H1 (cell line): ENCODE data around the gene SKIDA1. TPM values are rescaled to one million over a fixed set of nuclear protein-coding genes. Genes with fewer than 3 reads are reported as not detected.

ENCODE experiments used
- CTCF ChIA-PET: fragments of 300-600 bp; sonication (Branson Sonifier 250); formaldehyde crosslinking; loops from one replicate; lab custom pipeline; 2021; ENCODE audit not compliant: partially characterized antibody; lab: Charles Lee
- POLR2A ChIA-PET: fragments of 300-600 bp; sonication (Branson Sonifier 250); formaldehyde crosslinking; loops from one replicate; lab custom pipeline; 2021; ENCODE audit warnings: inconsistent platforms; ENCODE audit not compliant: partially characterized antibody; lab: Charles Lee
- DNase-seq, 2 experiments: peaks; one replicate each; pipeline versions ENCODE4 v3.0.0 to v3.0.0-alpha.2; 2010 to 2022; ENCODE audit warnings: low spot score in 2 of 2, low read depth in 1 of 2, mixed read lengths in 1 of 2
- FAIRE-seq: peaks from 2 replicates; lab custom pipeline; 2011; peaks lifted over from hg19 to GRCh38; lab: Jason Lieb, UNC
- H2AFZ ChIP-seq: 2 replicates; pipeline ENCODE4 v1.8.1; 2012; ENCODE audit warnings: low read length, inconsistent platforms
- H2AK5ac ChIP-seq: 2 replicates; pipeline ENCODE4 v1.6.1; 2013; ENCODE audit warnings: low read depth, low read length
- H2BK120ac ChIP-seq: replicated peaks from 2 replicates; pipeline ENCODE3; 2013; ENCODE audit warnings: low read depth, low read length, inconsistent platforms
- H2BK12ac ChIP-seq: 2 replicates; pipeline ENCODE4 v1.6.1; 2013; ENCODE audit warnings: low read depth, low read length
- H2BK15ac ChIP-seq: 2 replicates; pipeline ENCODE4 v1.6.1; 2013; ENCODE audit warnings: low read length
- H2BK20ac ChIP-seq: 2 replicates; pipeline ENCODE4 v1.6.1; 2013; ENCODE audit warnings: low read length
- H2BK5ac ChIP-seq: 2 replicates; pipeline ENCODE4 v1.6.1; 2013; ENCODE audit warnings: low read depth, low read length
- H3K14ac ChIP-seq: 2 replicates; pipeline ENCODE4 v1.6.1; 2013; ENCODE audit warnings: inconsistent platforms; ENCODE audit not compliant: insufficient read length
- H3K18ac ChIP-seq: 2 replicates; pipeline ENCODE4 v1.6.1; 2013; ENCODE audit warnings: low read length; ENCODE audit errors: extremely low read depth
- H3K23ac ChIP-seq: 2 replicates; pipeline ENCODE4 v1.6.1; 2013; ENCODE audit warnings: inconsistent platforms; ENCODE audit not compliant: insufficient read length
- H3K23me2 ChIP-seq: 2 replicates; pipeline ENCODE4 v1.6.1; 2013; ENCODE audit warnings: low read depth, low read length
- H3K27ac ChIP-seq: 2 replicates; pipeline ENCODE4 v1.6.1; 2011; ENCODE audit warnings: low read depth, low read length, inconsistent platforms
- H3K27me3 ChIP-seq, 4 experiments: replicated peaks in 1 of 4; 1 replicate in 1 of 4; 2 replicates in 3 of 4; pipeline versions ENCODE4 v1.6.1 to v1.8.1; 2011 to 2013; ENCODE audit warnings: low read length in 3 of 4, mild to moderate bottlenecking in 3 of 4, inconsistent platforms in 2 of 4, mixed read lengths in 2 of 4, moderate library complexity in 1 of 4; ENCODE audit not compliant: control insufficient read depth in 3 of 4, insufficient read depth in 3 of 4; ENCODE audit errors: extremely low read depth in 1 of 4
- H3K36me3 ChIP-seq, 4 experiments: 2 replicates each; pipeline versions ENCODE4 v1.6.1 to v1.8.1; 2011 to 2013; ENCODE audit warnings: mild to moderate bottlenecking in 4 of 4, low read length in 3 of 4, moderate library complexity in 2 of 4, control low read depth in 1 of 4, inconsistent platforms in 1 of 4; ENCODE audit not compliant: insufficient read depth in 4 of 4, control insufficient read depth in 2 of 4
- H3K4ac ChIP-seq: replicated peaks from 2 replicates; pipeline ENCODE3; 2013; ENCODE audit warnings: low read length, low read depth, mixed read lengths, inconsistent platforms; ENCODE audit not compliant: insufficient read length
- H3K4me1 ChIP-seq, 4 experiments: replicated peaks in 1 of 4; 1 replicate in 1 of 4; 2 replicates in 3 of 4; pipeline versions ENCODE4 v1.6.1 to v1.8.1; 2011 to 2013; ENCODE audit warnings: low read length in 3 of 4, inconsistent platforms in 2 of 4, mixed read lengths in 1 of 4; ENCODE audit not compliant: insufficient read depth in 4 of 4, control insufficient read depth in 3 of 4
- H3K4me2 ChIP-seq, 2 experiments: 2 replicates each; pipeline versions ENCODE4 v1.6.1 to v1.8.1; 2011 to 2013; ENCODE audit warnings: low read depth in 2 of 2, low read length in 2 of 2, control low read depth in 1 of 2, inconsistent platforms in 1 of 2, mild to moderate bottlenecking in 1 of 2; ENCODE audit not compliant: insufficient read depth in 1 of 2
- H3K4me3 ChIP-seq, 4 experiments: fragments of 200-600, 300-600 bp in 1 of 4; sonication (generic), shearing (Covaris generic), sonication (Bioruptor Twin) in 1 of 4; 2 replicates each; pipeline versions ENCODE4 v1.5.1 to v1.8.1; 2011 to 2016; ENCODE audit warnings: low read length in 4 of 4, low read depth in 3 of 4, control low read depth in 2 of 4, inconsistent platforms in 2 of 4, mild to moderate bottlenecking in 2 of 4, mixed read lengths in 1 of 4, moderate library complexity in 1 of 4; ENCODE audit not compliant: insufficient read depth in 2 of 4; ENCODE audit errors: extremely low read depth in 1 of 4
- H3K56ac ChIP-seq: replicated peaks from 2 replicates; pipeline ENCODE3; 2013; ENCODE audit warnings: low read depth, mild to moderate bottlenecking, mixed read lengths, low read length, inconsistent platforms; ENCODE audit not compliant: insufficient read length
- H3K79me1 ChIP-seq: 2 replicates; pipeline ENCODE4 v1.6.1; 2013; ENCODE audit warnings: low read depth, low read length, control low read depth
- H3K79me2 ChIP-seq, 2 experiments: 2 replicates each; pipeline versions ENCODE4 v1.6.1 to v1.8.1; 2012 to 2013; ENCODE audit warnings: low read length in 2 of 2, mild to moderate bottlenecking in 2 of 2, inconsistent platforms in 1 of 2; ENCODE audit not compliant: insufficient read depth in 2 of 2, control insufficient read depth in 1 of 2
- H3K9ac ChIP-seq, 4 experiments: replicated peaks in 1 of 4; 1 replicate in 1 of 4; 2 replicates in 3 of 4; pipeline versions ENCODE4 v1.6.1 to v1.8.1; 2011 to 2013; ENCODE audit warnings: low read depth in 3 of 4, low read length in 3 of 4, control low read depth in 2 of 4, mild to moderate bottlenecking in 2 of 4, moderate library complexity in 2 of 4, inconsistent platforms in 1 of 4; ENCODE audit errors: extremely low read depth in 1 of 4
- H3K9me3 ChIP-seq, 2 experiments: 2 replicates each; pipeline versions ENCODE4 v1.6.1 to v1.8.1; 2012 to 2013; ENCODE audit warnings: mild to moderate bottlenecking in 2 of 2, moderate library complexity in 2 of 2, control low read depth in 1 of 2, inconsistent platforms in 1 of 2, low read depth in 1 of 2, low read length in 1 of 2, mixed read lengths in 1 of 2; ENCODE audit not compliant: insufficient read depth in 2 of 2
- H4K20me1 ChIP-seq, 2 experiments: replicated peaks in 1 of 2; 2 replicates each; pipeline versions ENCODE3 to v1.8.1; 2011 to 2013; ENCODE audit warnings: inconsistent platforms in 2 of 2, low read length in 2 of 2, mild to moderate bottlenecking in 1 of 2; ENCODE audit not compliant: insufficient read depth in 2 of 2, control insufficient read depth in 1 of 2
- H4K5ac ChIP-seq: 2 replicates; pipeline ENCODE4 v1.6.1; 2013; ENCODE audit warnings: low read length, low read depth, mixed read lengths, inconsistent platforms; ENCODE audit not compliant: insufficient read length
- H4K8ac ChIP-seq: 2 replicates; pipeline ENCODE4 v1.8.0; 2013; ENCODE audit warnings: mild to moderate bottlenecking, moderate library complexity, low read length, inconsistent platforms; ENCODE audit not compliant: insufficient read depth; ENCODE audit errors: extremely low read depth
- H4K91ac ChIP-seq: replicated peaks from 2 replicates; pipeline ENCODE3; 2013; ENCODE audit warnings: low read length, mixed read lengths, inconsistent platforms; ENCODE audit not compliant: insufficient read length
- CBX8 ChIP-seq: fragments of 300-800, 300-1000 bp; sonication (generic); IDR thresholded peaks from 2 replicates; pipeline ENCODE4 v1.7.1; 2016; ENCODE audit warnings: low read depth, low read length, borderline replicate concordance
- CEBPB ChIP-seq: IDR thresholded peaks from 2 replicates; pipeline ENCODE4 v1.6.1; 2012; ENCODE audit warnings: low read depth, low read length
- CHD1 ChIP-seq: IDR thresholded peaks from 2 replicates; pipeline ENCODE4 v1.6.1; 2012; ENCODE audit warnings: low read depth, low read length, improper control_type of control experiment
- EP300 ChIP-seq, 2 experiments: IDR thresholded peaks; 1 replicate in 1 of 2; 2 replicates in 1 of 2; pipeline ENCODE4 v1.6.1; 2011 to 2012; ENCODE audit warnings: low read depth in 2 of 2, low read length in 2 of 2, mild to moderate bottlenecking in 2 of 2, borderline replicate concordance in 1 of 2, inconsistent platforms in 1 of 2, moderate library complexity in 1 of 2
- RAD21 ChIP-seq, 2 experiments: IDR thresholded peaks in 1 of 2; conservative IDR thresholded peaks in 1 of 2; 2 replicates each; pipeline ENCODE4 v1.6.1; 2011; ENCODE audit warnings: low read depth in 2 of 2, low read length in 2 of 2, improper control_type of control experiment in 1 of 2, inconsistent platforms in 1 of 2, mild to moderate bottlenecking in 1 of 2, moderate library complexity in 1 of 2
- RNF2 ChIP-seq: fragments of 200-900, 300-1000 bp; sonication (generic); IDR thresholded peaks from 2 replicates; pipeline ENCODE4 v1.7.1; 2016; ENCODE audit warnings: borderline replicate concordance, low read depth, mild to moderate bottlenecking, antibody characterized with exemption, low read length; ENCODE audit not compliant: poor library complexity, severe bottlenecking; ENCODE audit errors: missing control alignments
- SAP30 ChIP-seq: fragments of 300-600 bp; sonication (generic); IDR thresholded peaks from 2 replicates; pipeline ENCODE4 v1.7.1; 2012; ENCODE audit warnings: low read length, moderate library complexity, mild to moderate bottlenecking, inconsistent platforms; ENCODE audit not compliant: insufficient read depth, insufficient replicate concordance
- SP1 ChIP-seq: IDR thresholded peaks from 2 replicates; pipeline ENCODE4 v1.6.1; 2011; ENCODE audit warnings: low read depth, low read length
- TEAD4 ChIP-seq: IDR thresholded peaks from 2 replicates; pipeline ENCODE4 v1.6.1; 2012; ENCODE audit warnings: low read depth, low read length, inconsistent platforms, mixed read lengths
- WGBS, 2 experiments: shearing (Covaris generic) in 1 of 2; methylation state at CpG; one replicate each; pipeline versions ENCODE4 v1.1.6 to v1.1.7; 2013 to 2015; ENCODE audit warnings: low lambda C conversion rate in 2 of 2, mixed read lengths in 2 of 2, inconsistent platforms in 1 of 2, low coverage in 1 of 2, missing lambda C conversion rate in 1 of 2; ENCODE audit not compliant: insufficient replicate concordance in 2 of 2, insufficient coverage in 1 of 2, insufficient read length in 1 of 2; ENCODE audit errors: extremely low coverage in 1 of 2, missing lambda C conversion rate in 1 of 2; 5-methylcytosine and 5-hydroxymethylcytosine counted together
- polyA plus RNA-seq, 7 experiments: library from polyadenylated mRNA; depleted of rRNA in 3 of 7; stranded (reverse) in 5 of 7; unstranded in 2 of 7; fragments of >200 nt in 5 of 7; fragments of 200-250 nt in 2 of 7; gene quantifications; 1 replicate in 5 of 7; 2 replicates in 1 of 7; 4 replicates in 1 of 7; pipeline versions ENCODE4 v1.2.1 to v1.2.3, GENCODE V29; 2011 to 2013; ENCODE audit warnings: missing spikeins in 2 of 7, mixed read lengths in 2 of 7
- total RNA-seq: library from RNA; stranded (reverse); fragmentation: NEBNext Ultra II Directional; extraction: Animal tissue kit (Norgen Biotek cat#: 25700); gene quantifications from 2 replicates; pipeline ENCODE4 v1.2.1, GENCODE V29; 2021

The SKIDA1 gene
- total and polyA plus RNA-seq, 2 of the 8 experiments (the other 6 are each of a cell fraction or from before 2014, with no cell fraction given): 1.5 to 8.0 TPM

GRCh38 chr10:21517134-21518031 is 8.1 kb downstream of the SKIDA1 start:
- no peak overlapping the region for H3K56ac ChIP-seq
- ChIA-PET POLR2A (interaction anchor here (0.6 to 17.3 kb wide), 7 partner anchors 5 to 172 kb away, joined by 3 to 352 read pairs (median 13); partner anchors contain the start of gene SKIDA1), CTCF (interaction anchor here (1.2 to 4.2 kb wide), 7 partner anchors 9 to 111 kb away, joined by 3 to 24 read pairs (median 6); no protein-coding TSS in a partner anchor)
- H2BK5ac ChIP-seq: peak overlapping the region; percentile 12; the same call in 1 of the 2 replicates
- no peaks in the 10 kb centered on the region for H3K79me1 ChIP-seq
- H3K18ac ChIP-seq: peak overlapping the region; percentile 60
- H3K4ac ChIP-seq: peak overlapping the region; percentile 24
- DNase-seq (peak in 1 of 2 experiments; percentile 80), FAIRE-seq (no peak)
- peak overlapping the region; percentile 31 for H4K5ac ChIP-seq
- H3K27me3 ChIP-seq: peaks cover 0 to 3% (median 0%) of the 10 kb centered on the region in 4 experiments; a peak in 2 of 7 replicates
- no peaks in the 10 kb centered on the region for H3K36me3 ChIP-seq
- H3K4me3 ChIP-seq: peak overlapping the region; percentile 66 to 90 (median 83)
- H3K27ac ChIP-seq: no peak overlapping the region
- H2BK15ac ChIP-seq: 0 out of 2 replicates have a peak overlapping the region, but pooled peaks have one; percentile 8
- H3K9ac ChIP-seq: peak overlapping the region; percentile 62 to 84 (median 70)
- H2BK120ac ChIP-seq: peak overlapping the region; percentile 91
- peak overlapping the region; percentile 75 for H2BK12ac ChIP-seq
- H3K23ac ChIP-seq: no peak overlapping the region
- H2BK20ac ChIP-seq: 0 out of 2 replicates have a peak overlapping the region, but pooled peaks have one; percentile 74
- peaks cover 7 to 35% (median 21%) of the 10 kb centered on the region in 4 experiments for H3K4me1 ChIP-seq
- H3K79me2 ChIP-seq: peaks cover 0 to 48% of the 10 kb centered on the region in 2 experiments; a peak in 3 of 4 replicates
- H4K20me1 ChIP-seq: peaks cover 0 to 2% of the 10 kb centered on the region in 2 experiments
- peak overlapping the region; percentile 96 to 100 for H3K4me2 ChIP-seq
- no peak overlapping the region; the same call in 1 of the 2 replicates for H2AK5ac ChIP-seq
- peak overlapping the region; percentile 45 for H4K91ac ChIP-seq
- no peak overlapping the region for H2AFZ ChIP-seq
- 2% methylated on average over 47 of the region's 73 CpGs; no CpG with 5 or more reads in 1 of the 2 experiments for WGBS, 2 experiments
- H3K14ac ChIP-seq: no peak overlapping the region
- no peaks in the 10 kb centered on the region for H3K9me3 ChIP-seq
- H3K23me2 ChIP-seq: peaks cover 28% of the 10 kb centered on the region
- peak overlapping the region; percentile 81 for H4K8ac ChIP-seq
- TF ChIP-seq TEAD4 (no peak), SAP30 (peak; percentile 68), CEBPB (no peak), CBX8 (no peak), EP300 (IDR thresholded peaks at IDR 0.05; ENCODE audit: borderline replicate concordance in 1 of 2, low read depth in 2 of 2, low read length in 2 of 2) (no peak), RAD21 (IDR thresholded peaks at IDR 0.05 in 1 of 2, conservative IDR thresholded peaks at IDR 0.05 in 1 of 2; ENCODE audit: low read depth in 2 of 2, low read length in 2 of 2) (peak in 1 of 2 experiments; percentile 15; a peak in 1 of 4 replicates), RNF2 (no peak), SP1 (no peak), CHD1 (no peak)
